Measurements from ENCODE around the gene KIF14.
"Not testable (repeated sequence)": the region's sequence is repeated elsewhere in the genome, so short reads cannot be mapped to it uniquely, and the experiment has no call there.

The KIF14 gene

DNA sequence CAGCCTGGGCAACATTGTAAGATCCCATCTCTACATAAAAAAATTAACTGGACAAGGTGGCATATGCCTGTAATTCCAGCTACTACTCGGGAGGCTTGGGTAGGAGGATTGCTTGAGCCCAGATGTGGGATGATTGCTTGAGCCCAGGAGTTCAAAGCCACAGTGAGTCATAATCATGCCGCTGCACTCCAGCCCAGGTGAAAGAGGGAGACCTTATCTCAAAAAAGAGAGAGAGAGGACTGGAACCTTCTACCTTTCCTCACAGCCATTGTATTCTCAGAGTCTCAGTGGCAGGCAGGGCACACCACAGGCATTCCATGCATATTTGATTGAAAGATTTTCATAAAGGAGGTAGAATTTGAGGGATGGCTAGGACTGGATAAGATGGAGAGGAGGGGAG lies 78.4 kb downstream of the KIF14 start:
- DNase-seq (ENCODE audit: low spot score) = no peak
- FAIRE-seq = no peak

DNA sequence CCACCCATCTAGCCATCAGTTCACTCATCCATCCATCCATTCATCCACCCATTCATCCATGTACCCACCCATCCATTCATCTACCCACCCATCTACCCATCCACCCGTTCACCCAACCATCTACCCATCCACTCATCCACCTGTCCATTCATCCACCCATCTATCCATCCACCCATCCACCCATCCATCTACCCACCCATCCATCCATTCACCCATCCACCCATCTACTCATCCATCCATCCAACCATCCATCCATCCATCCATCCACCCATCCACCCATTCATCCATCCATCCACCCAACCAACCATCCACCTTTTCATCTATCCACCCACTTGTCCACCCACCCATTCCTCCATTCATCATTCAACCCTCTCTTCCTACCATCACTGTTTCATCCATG lies 80.3 kb downstream of the KIF14 start:
- no peak for DNase-seq (ENCODE audit: low spot score)
- no peak for FAIRE-seq

- DNase-seq (ENCODE audit: low spot score) (no peak), FAIRE-seq (no peak)
These were observed 82.4 kb downstream of the KIF14 start for GRCh38 chr1:200538179-200538578.

DNA sequence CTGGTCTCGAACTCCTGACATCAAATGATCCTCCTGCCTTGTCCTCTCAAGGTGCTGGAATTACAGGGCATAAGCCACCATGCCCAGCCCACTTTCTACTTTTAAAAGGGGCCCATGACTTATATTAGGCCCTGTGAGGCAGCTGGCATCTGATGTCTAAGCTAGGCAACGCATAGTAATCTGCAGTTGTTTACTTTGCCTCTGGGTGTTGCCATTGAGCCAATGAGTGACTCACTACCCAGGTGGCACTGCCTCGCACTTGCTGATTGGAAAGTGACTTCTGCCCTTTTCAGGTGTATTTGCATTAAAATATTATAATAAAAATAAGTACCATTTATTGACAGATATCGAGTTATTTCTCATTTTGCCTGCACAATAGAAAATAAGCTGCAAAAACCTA lies 84.9 kb downstream of the KIF14 start:
- DNase-seq (ENCODE audit: low spot score) = peak; percentile 21
- no peak for FAIRE-seq

- no peak for DNase-seq (ENCODE audit: low spot score)
- FAIRE-seq = no peak
These were observed 89.8 kb downstream of the KIF14 start for GRCh38 chr1:200530623-200531261.

DNA sequence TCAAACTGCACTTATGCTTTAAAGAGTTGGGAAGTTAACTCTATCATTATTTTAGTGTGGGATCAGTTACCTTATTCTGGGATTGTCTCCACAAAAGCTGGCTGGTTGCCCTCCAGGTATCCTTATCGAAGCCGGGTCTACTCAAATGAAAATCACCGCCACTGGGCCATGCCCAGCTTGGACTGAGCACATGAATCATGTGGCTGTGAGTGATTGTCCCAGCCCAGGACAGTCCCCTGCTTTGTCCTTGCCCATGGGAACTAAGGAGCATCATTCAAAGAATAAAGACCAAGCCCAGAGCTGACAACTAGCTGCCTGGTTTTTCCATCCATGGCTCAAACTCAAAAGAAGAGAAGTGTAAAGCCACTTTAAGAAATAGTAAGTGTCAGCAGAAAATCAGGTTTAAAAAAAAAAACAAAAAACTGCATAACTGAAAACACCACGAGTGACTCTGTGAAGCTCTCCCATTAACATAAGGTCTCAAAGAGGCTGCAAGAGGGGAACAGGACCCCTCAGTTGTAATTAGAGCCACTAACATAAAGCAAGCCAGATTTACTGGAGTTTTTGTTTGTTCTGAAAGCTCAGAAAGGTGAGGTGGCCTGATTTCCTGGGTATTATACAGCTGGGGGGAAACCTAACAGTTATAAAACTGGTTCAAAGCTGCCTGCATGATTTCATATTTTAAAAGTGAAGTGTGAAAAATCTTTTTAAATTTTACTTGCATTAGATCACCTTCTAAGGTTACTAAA lies 91.5 kb downstream of the KIF14 start:
- DNase-seq (ENCODE audit: low spot score) = no peak

DNA sequence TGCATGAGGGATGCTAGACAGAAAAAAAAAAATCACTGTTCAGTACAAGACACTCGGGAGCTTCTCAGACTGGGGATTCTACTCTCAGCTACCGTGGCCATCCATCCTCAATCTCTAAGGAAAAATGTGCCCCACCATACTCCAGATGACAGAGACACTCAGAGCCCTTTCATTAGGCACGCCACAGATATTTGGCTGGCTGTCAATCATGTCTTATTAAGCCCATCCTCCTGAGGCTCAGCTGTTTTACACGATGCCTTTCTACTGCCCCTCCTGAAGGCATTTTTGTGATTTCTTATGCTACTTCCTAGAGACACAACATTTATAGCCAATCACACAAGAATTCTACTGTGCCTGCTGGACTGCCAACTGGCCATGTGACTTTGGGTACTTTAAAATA lies 92.9 kb downstream of the KIF14 start:
- DNase-seq (ENCODE audit: low spot score) (no peak), FAIRE-seq (no peak)

More for the DNA sequence above, 91.5 kb downstream of the KIF14 start:
- no peak for FAIRE-seq

- DNase-seq (ENCODE audit: low spot score) (peak; percentile 26), FAIRE-seq (no peak)
These were observed 93.6 kb downstream of the KIF14 start for GRCh38 chr1:200526709-200527612.

- DNase-seq (ENCODE audit: low spot score) = peak; percentile 73
- FAIRE-seq = peak; percentile 73
These were observed 95.2 kb downstream of the KIF14 start for GRCh38 chr1:200525090-200525987.

DNA sequence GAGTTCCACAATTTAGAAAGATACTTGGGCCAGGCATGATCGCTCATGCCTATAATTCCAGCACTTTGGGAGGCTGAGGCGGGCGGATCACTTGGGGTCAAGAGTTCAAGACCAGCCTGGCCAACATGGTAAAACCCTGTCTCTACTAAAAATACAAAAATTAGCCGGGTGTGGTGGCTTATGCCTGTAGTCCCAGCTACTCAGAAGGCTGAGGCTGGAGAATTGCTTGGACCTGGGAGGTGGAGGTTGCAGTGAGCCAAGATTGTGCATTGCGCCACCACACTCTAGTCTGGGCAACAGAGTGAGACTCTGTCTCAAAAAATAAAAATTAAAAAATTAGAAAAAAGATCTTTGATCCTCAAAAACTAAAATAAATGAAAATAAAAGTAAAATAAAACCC lies 96.0 kb downstream of the KIF14 start:
- not testable (repeated sequence) for DNase-seq (ENCODE audit: low spot score); FAIRE-seq

DNA sequence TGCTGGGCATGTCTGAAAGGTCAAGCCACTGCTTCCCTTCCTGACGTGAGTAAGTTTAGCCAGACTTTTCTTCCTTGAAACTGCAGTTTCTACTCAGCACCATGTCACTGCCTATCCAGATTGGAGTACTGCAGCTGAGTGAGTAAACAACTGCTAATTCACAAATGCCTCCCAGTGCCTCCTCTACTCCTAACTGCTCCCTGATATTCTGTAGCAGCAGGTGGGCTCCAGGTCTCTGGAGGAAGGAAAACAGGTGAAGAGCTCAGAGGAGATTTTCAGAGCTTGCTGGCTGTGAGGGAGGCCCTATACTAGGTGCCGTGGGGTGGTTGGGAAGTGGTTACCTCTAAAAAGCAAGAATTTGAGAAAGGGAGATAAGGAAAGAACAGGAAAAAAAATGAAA lies 96.5 kb downstream of the KIF14 start:
- no peak for FAIRE-seq
- DNase-seq (ENCODE audit: low spot score) = no peak

DNA sequence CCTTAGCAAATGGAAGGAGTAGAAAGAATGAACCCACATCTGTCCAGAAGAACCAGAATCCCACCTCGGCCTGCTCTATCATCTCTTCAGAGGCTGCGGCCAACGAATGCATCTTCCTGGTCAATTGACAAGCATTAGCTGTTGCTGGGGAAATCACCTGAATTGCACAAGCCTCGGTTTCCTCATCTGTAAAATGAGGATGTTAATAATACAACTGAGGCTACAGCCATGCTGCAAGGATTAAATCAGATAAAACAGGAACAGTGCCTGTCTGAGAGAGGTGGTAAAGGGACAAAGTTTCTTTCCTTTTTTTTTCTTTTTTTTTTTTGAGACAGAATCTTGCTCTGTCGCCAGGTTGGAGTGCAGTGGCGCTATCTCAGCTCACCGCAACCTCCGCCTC lies 99.8 kb downstream of the KIF14 start:
- FAIRE-seq (no peak), DNase-seq (ENCODE audit: low spot score) (no peak)

GRCh38 chr1:200518524-200518923 lies 102.0 kb downstream of the KIF14 start:
- DNase-seq (ENCODE audit: low spot score) (peak; percentile 40), FAIRE-seq (no peak)

GRCh38 chr1:200512191-200512590 lies 108.4 kb downstream of the KIF14 start:
- peak; percentile 43 for DNase-seq (ENCODE audit: low spot score)
- FAIRE-seq = peak; percentile 54

- FAIRE-seq = peak; percentile 89
- peak; percentile 63 for DNase-seq (ENCODE audit: low spot score)
These were observed 110.3 kb downstream of the KIF14 start for GRCh38 chr1:200510228-200510623.

DNA sequence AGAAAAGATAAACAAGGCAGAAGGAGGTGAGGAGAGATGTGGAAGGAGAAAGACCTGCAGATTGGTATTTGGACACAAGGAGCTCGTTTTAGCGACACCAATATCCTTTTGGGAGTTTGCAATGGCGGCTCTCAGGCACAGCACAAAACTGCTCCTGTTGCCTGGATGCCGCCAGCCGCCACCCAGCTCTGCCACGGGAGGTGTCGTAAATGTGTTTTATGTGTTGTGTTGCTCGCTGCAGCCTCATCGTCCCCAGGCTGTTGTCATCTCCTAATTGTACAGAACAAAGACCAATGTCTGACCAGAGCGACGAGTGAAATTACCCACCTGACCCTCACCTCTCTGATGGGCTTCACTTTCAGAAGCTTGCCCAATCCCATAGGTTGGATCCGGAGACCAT lies 114.1 kb downstream of the KIF14 start:
- no peak for FAIRE-seq
- no peak for DNase-seq (ENCODE audit: low spot score)

DNA sequence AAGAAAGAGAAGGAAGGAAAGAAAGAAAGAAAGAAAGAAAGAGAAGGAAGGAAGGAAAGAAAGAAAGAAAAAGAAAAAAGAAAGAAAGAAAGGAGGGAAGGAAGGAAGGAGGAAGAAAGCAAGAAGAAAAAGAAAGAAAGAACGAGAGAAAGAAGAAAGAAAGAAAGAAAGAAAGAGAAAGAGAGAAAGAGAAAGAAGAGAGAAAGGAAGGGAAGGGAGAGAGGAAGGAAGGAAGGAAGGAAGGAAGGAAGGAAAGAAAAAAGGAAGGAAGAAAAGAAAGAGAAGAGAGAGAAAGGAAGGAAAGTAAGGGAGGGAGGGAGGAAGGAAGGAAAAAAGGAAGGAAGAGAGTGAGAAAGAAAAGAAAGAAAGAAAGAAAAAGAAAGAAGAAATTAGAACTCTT lies 115.3 kb downstream of the KIF14 start:
- FAIRE-seq = no peak
- DNase-seq (ENCODE audit: low spot score) = no peak

All from RCC 7860 (cell line).